GM12891 (cell line): ENCODE data around the gene ECPAS.

ENCODE experiments used
- POLR2A ChIP-seq: IDR thresholded peaks from 2 replicates; pipeline ENCODE4 v1.6.1; 2011; ENCODE audit warnings: low read depth, low read length, control low read depth
- SPI1 ChIP-seq: IDR thresholded peaks from 2 replicates; pipeline ENCODE4 v1.6.1; 2011; ENCODE audit warnings: low read depth, low read length, control low read depth

DNA sequence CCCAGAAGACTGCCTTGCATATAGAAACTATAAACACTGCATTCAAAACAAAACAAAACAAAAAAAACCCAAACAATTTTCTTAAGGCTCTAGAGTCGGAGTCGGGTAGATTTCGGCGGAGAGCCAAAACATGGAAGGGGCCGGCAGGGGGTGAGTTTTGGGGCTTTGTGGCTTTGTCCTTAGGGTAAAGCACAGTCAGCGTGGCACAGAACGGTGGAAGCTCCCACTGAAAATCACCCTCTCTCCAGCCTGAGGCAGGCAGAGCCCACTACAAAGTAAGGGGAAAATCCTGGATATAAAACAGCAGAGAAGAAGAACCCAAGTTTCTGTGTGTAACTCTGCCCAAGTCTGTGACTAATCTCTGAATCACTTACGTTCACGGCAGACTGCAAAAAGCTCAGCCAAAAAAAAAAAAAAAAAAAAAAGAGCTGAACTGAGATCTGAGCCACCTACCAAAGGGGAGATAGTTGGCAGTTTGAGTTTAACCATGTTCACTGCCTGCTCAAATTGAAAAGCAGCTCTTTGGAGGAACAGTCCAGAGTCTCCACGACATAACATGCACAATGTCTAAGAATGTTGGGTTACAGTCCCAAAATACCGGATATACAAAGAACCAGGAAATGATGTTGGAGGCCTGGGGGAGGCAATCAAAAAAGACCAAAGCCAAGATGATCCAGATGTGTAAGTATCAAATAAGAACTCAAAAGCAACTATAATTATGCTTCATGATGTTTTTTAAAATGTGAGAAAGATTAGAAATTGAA lies 127.5 kb downstream of the ECPAS start:
- no peak for TF ChIP-seq SPI1
- no peak for TF ChIP-seq POLR2A
